Trophoblast cell (in vitro differentiated cells and primary cell): ENCODE results near the gene ANKHD1.

Experiments used
- DNase-seq, 2 donors: peaks; one replicate each; pipeline ENCODE4 v3.0.0-alpha.2; 2016
- H2AFZ ChIP-seq: 2 replicates; pipeline ENCODE4 v1.6.1; 2013; ENCODE audit warnings: low read length, moderate library complexity, mild to moderate bottlenecking; ENCODE audit not compliant: insufficient read depth, poor library complexity
- H2AK5ac ChIP-seq: 2 replicates; pipeline ENCODE4 v1.6.1; 2013; ENCODE audit warnings: mild to moderate bottlenecking, low read length
- H2BK120ac ChIP-seq: 2 replicates; pipeline ENCODE4 v1.6.1; 2013; ENCODE audit warnings: low read length, mild to moderate bottlenecking, moderate library complexity; ENCODE audit not compliant: insufficient read depth, poor library complexity
- H2BK12ac ChIP-seq: 2 replicates; pipeline ENCODE4 v1.6.1; 2013; ENCODE audit warnings: mild to moderate bottlenecking, low read length, moderate library complexity
- H2BK5ac ChIP-seq: 2 replicates; pipeline ENCODE4 v1.6.1; 2013; ENCODE audit warnings: low read length, low read depth, moderate library complexity, mild to moderate bottlenecking; ENCODE audit not compliant: poor library complexity
- H3K14ac ChIP-seq: 2 replicates; pipeline ENCODE4 v1.6.1; 2013; ENCODE audit warnings: mild to moderate bottlenecking, low read length
- H3K18ac ChIP-seq: 2 replicates; pipeline ENCODE4 v1.6.1; 2013; ENCODE audit warnings: mild to moderate bottlenecking, low read length
- H3K23ac ChIP-seq: 2 replicates; pipeline ENCODE4 v1.6.1; 2013; ENCODE audit warnings: low read length
- H3K27ac ChIP-seq: 2 replicates; pipeline ENCODE4 v1.5.1; 2013; ENCODE audit warnings: low read depth, mild to moderate bottlenecking, inconsistent platforms, low read length, moderate library complexity
- H3K27me3 ChIP-seq: 2 replicates; pipeline ENCODE4 v1.6.1; 2013; ENCODE audit warnings: inconsistent platforms, mild to moderate bottlenecking, low read length, moderate library complexity; ENCODE audit not compliant: insufficient read depth
- H3K36me3 ChIP-seq, 2 experiments: 1 replicate in 1 of 2; 2 replicates in 1 of 2; pipeline ENCODE4 v1.6.1; 2013; ENCODE audit warnings: low read length in 2 of 2, mild to moderate bottlenecking in 2 of 2, moderate library complexity in 1 of 2; ENCODE audit not compliant: insufficient read depth in 2 of 2, control insufficient read depth in 1 of 2
- H3K4ac ChIP-seq: 2 replicates; pipeline ENCODE4 v1.6.1; 2013; ENCODE audit warnings: low read depth, mild to moderate bottlenecking, low read length, moderate library complexity
- H3K4me1 ChIP-seq, 2 experiments: 1 replicate in 1 of 2; 2 replicates in 1 of 2; pipeline ENCODE4 v1.6.1; 2013; ENCODE audit warnings: low read length in 2 of 2, mild to moderate bottlenecking in 2 of 2, moderate library complexity in 1 of 2; ENCODE audit not compliant: insufficient read depth in 2 of 2, control insufficient read depth in 1 of 2
- H3K4me2 ChIP-seq: 2 replicates; pipeline ENCODE4 v1.6.1; 2013; ENCODE audit warnings: inconsistent platforms, mild to moderate bottlenecking, low read length, moderate library complexity
- H3K4me3 ChIP-seq: 2 replicates; pipeline ENCODE4 v1.5.1; 2013; ENCODE audit warnings: mild to moderate bottlenecking, low read depth, low read length, inconsistent platforms
- H3K79me1 ChIP-seq: one replicate; pipeline ENCODE4 v1.6.1; 2013; ENCODE audit warnings: low read length
- H3K79me2 ChIP-seq: 2 replicates; pipeline ENCODE4 v1.6.1; 2013; ENCODE audit warnings: low read length, mild to moderate bottlenecking; ENCODE audit not compliant: control insufficient read depth, insufficient read depth, poor library complexity
- H3K9ac ChIP-seq: 2 replicates; pipeline ENCODE4 v1.6.1; 2013; ENCODE audit warnings: mild to moderate bottlenecking, low read length
- H3K9me3 ChIP-seq: 2 replicates; pipeline ENCODE4 v1.6.1; 2013; ENCODE audit warnings: low read depth, mild to moderate bottlenecking, control low read depth, inconsistent platforms, low read length; ENCODE audit not compliant: insufficient read depth
- H4K12ac ChIP-seq: 2 replicates; pipeline ENCODE4 v1.6.1; 2013; ENCODE audit warnings: low read depth, mild to moderate bottlenecking, low read length, moderate library complexity
- H4K8ac ChIP-seq: 2 replicates; pipeline ENCODE4 v1.6.1; 2013; ENCODE audit warnings: low read depth, mild to moderate bottlenecking, low read length, moderate library complexity
- H4K91ac ChIP-seq: one replicate; pipeline ENCODE4 v1.6.1; 2013; ENCODE audit warnings: low read depth, mild to moderate bottlenecking, low read length, moderate library complexity
- WGBS: extraction: QIAGEN DNeasy Blood & Tissue Kit; methylation state at CpG from one replicate; pipeline ENCODE4 v1.1.7; 2013; ENCODE audit warnings: missing lambda C conversion rate; ENCODE audit not compliant: insufficient read length, insufficient coverage; ENCODE audit errors: extremely low coverage; 5-methylcytosine and 5-hydroxymethylcytosine counted together

ANKHD1 gene

GRCh38 chr5:140558542-140558941, 156.9 kb downstream of the ANKHD1 start:
- H3K27me3 ChIP-seq, result no peaks in the 10 kb centered on the region
- H3K79me2 ChIP-seq, result peaks cover 7% of the 10 kb centered on the region
- H3K4ac ChIP-seq, result no peak overlapping the region
- H2AK5ac ChIP-seq, result peak overlapping the region; percentile 12
- H3K36me3 ChIP-seq, result peaks cover 8 to 13% of the 10 kb centered on the region in 2 experiments
- no peak overlapping the region for H2AFZ ChIP-seq
- WGBS, result no CpG with 5 or more reads among the region's 9 CpGs
- H3K23ac ChIP-seq, result no peak overlapping the region
- H4K91ac ChIP-seq, result no peak overlapping the region
- peaks cover 8% of the 10 kb centered on the region for H3K79me1 ChIP-seq
- H4K12ac ChIP-seq, result no peak overlapping the region
- no peaks in the 10 kb centered on the region for H3K9me3 ChIP-seq
- no peak overlapping the region for H2BK5ac ChIP-seq
- no peak for DNase-seq
- no peak overlapping the region for H3K4me2 ChIP-seq
- H3K14ac ChIP-seq, result no peak overlapping the region
- H3K27ac ChIP-seq, result no peak overlapping the region
- no peak overlapping the region for H3K9ac ChIP-seq
- no peak overlapping the region for H2BK120ac ChIP-seq
- H3K4me3 ChIP-seq, result no peak overlapping the region
- no peak overlapping the region for H2BK12ac ChIP-seq
- H4K8ac ChIP-seq, result no peak overlapping the region
- peaks cover 7 to 12% of the 10 kb centered on the region in 2 experiments for H3K4me1 ChIP-seq
- no peak overlapping the region for H3K18ac ChIP-seq

DNA sequence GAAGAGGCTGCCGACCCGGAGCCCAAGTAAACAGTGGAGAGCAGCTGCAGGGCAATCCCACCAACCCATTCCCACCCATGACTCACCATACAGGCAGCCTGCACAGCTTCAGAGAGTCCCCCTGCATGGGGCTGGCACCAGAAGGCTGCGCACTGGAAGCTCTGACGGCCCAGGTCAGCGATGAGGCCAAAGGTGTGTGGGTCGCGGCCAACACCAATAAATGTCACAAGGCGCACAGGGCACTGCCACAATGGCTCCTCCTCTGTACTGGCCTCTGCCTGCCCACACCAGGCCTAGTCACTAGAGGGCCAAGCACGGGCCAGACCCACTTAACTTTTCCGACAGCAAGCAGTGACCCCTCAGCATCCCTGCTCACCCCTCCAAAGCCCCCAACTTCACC, 158.6 kb downstream of the ANKHD1 start:
- Histone ChIP-seq H3K36me3 (peaks cover 8 to 13% of the 10 kb centered on the region in 2 experiments), H3K4ac (no peak overlapping the region), H3K27me3 (no peaks in the 10 kb centered on the region), H3K23ac (no peak overlapping the region), H2AK5ac (no peak overlapping the region), H2BK5ac (no peak overlapping the region), H3K4me2 (no peak overlapping the region), H3K18ac (no peak overlapping the region), H3K79me2 (peaks cover 17% of the 10 kb centered on the region), H4K91ac (no peak overlapping the region), H2AFZ (no peak overlapping the region), H3K9ac (no peak overlapping the region), H3K4me1 (peaks cover 9 to 17% of the 10 kb centered on the region in 2 experiments), H2BK120ac (no peak overlapping the region), H3K14ac (no peak overlapping the region), H3K4me3 (no peak overlapping the region), H4K8ac (no peak overlapping the region), H4K12ac (no peak overlapping the region), H3K79me1 (peaks cover 19% of the 10 kb centered on the region), H2BK12ac (no peak overlapping the region), H3K27ac (no peak overlapping the region), H3K9me3 (no peaks in the 10 kb centered on the region)
- no CpG with 5 or more reads among the region's 10 CpGs for whole genome bisulfite sequencing
- DNase-seq, result no peak

DNA sequence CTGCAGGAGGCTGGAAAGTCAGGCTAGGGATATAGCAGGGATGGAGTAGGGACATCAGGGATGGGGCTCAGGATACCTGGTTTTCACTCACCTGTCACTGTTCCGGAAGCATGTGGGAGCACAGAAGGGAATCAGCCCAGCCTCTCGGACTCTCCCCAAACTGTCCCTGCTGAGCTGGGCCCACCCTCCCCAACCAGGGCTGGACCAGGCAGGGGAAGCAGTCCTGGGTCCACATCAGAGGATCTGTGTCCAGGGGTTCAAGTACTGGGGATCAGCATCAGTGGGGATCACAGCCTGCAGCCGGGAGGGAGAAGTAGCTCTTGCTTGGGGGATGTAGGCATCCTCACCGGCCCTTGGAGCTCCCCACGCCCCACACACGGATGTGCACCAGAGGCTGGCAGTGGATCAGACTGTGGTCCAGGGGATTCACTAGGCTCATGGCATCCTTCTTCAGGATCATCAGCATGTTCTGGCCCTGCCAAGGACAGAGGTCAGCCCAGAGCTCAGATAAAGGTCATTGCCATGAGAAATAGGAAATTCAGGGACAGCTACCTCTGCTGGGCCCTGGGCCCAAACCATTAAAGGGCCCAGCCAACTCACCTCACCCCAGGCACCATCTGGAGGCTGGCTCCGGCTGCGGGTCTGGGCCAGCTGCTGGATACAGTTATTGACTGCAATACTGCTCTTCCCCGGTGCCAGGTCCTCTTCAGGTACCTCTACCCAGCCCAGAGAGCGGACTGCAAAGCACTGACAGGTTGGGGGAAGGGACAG, 160.3 kb downstream of the ANKHD1 start:
- no peak overlapping the region for H3K23ac ChIP-seq
- no peaks in the 10 kb centered on the region for H3K27me3 ChIP-seq
- no peak overlapping the region for H3K4me3 ChIP-seq
- WGBS, result no CpG with 5 or more reads among the region's 10 CpGs
- peaks cover 15% of the 10 kb centered on the region for H3K79me2 ChIP-seq
- no peak overlapping the region for H3K18ac ChIP-seq
- no peak overlapping the region for H3K27ac ChIP-seq
- no peak overlapping the region for H4K8ac ChIP-seq
- no peak overlapping the region for H3K4me2 ChIP-seq
- no peak overlapping the region for H2AK5ac ChIP-seq
- H4K91ac ChIP-seq, result no peak overlapping the region
- H3K9me3 ChIP-seq, result no peaks in the 10 kb centered on the region
- no peak overlapping the region for H3K4ac ChIP-seq
- H2BK5ac ChIP-seq, result no peak overlapping the region
- H3K36me3 ChIP-seq, result peaks cover 16 to 21% of the 10 kb centered on the region in 2 experiments
- no peak overlapping the region for H2AFZ ChIP-seq
- no peak for DNase-seq
- H4K12ac ChIP-seq, result no peak overlapping the region
- H3K79me1 ChIP-seq, result peaks cover 18% of the 10 kb centered on the region
- no peak overlapping the region for H3K9ac ChIP-seq
- peaks cover 12 to 19% of the 10 kb centered on the region in 2 experiments for H3K4me1 ChIP-seq
- H3K14ac ChIP-seq, result no peak overlapping the region
- no peak overlapping the region for H2BK120ac ChIP-seq
- no peak overlapping the region for H2BK12ac ChIP-seq

DNA sequence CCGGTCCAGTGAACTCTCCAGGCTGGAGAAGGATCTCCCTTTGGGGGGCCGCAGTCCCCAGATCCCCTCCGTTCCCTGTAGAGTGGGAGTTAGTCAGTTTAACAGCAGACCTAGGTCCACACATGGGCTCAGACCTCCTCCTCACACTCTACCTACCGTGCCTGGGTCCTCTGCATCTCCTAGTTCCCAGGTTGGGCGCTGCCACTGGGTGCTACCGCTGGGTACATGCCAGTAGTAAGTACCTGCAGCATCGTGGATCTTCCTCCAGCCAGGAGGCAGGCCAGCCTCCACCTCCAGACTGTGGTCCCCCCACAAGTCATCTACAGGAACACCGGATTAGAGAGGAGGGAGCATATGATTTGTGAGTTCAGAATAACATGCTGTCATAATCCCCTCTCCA, 162.0 kb downstream of the ANKHD1 start:
- H3K36me3 ChIP-seq, result peaks cover 30 to 31% of the 10 kb centered on the region in 2 experiments
- H3K9me3 ChIP-seq, result no peaks in the 10 kb centered on the region
- H2BK120ac ChIP-seq, result no peak overlapping the region
- peaks cover 10% of the 10 kb centered on the region for H3K79me2 ChIP-seq
- peak overlapping the region; percentile 25 for H4K12ac ChIP-seq
- H2AK5ac ChIP-seq, result peak overlapping the region; percentile 24
- H3K4me2 ChIP-seq, result peak overlapping the region; percentile 85
- H3K27me3 ChIP-seq, result no peaks in the 10 kb centered on the region
- no peak for DNase-seq
- peak overlapping the region; percentile 20 for H3K9ac ChIP-seq
- H2AFZ ChIP-seq, result peak overlapping the region; percentile 4
- no peak overlapping the region for H2BK12ac ChIP-seq
- no peak overlapping the region for H2BK5ac ChIP-seq
- no CpG with 5 or more reads among the region's 8 CpGs for WGBS
- peaks cover 7 to 25% of the 10 kb centered on the region in 2 experiments for H3K4me1 ChIP-seq
- no peak overlapping the region for H3K4ac ChIP-seq
- peak overlapping the region; percentile 83 for H4K91ac ChIP-seq
- peak overlapping the region; percentile 89 for H3K14ac ChIP-seq
- peak overlapping the region; percentile 94 for H4K8ac ChIP-seq
- peak overlapping the region; percentile 13 for H3K4me3 ChIP-seq
- peaks cover 11% of the 10 kb centered on the region for H3K79me1 ChIP-seq
- no peak overlapping the region for H3K27ac ChIP-seq
- peak overlapping the region; percentile 16 for H3K18ac ChIP-seq
- H3K23ac ChIP-seq, result no peak overlapping the region
